Measurements from ENCODE around the gene ADAMTS12.

GRCh38 chr5:33582417-33582816 lies 309.4 kb downstream of the ADAMTS12 start:
- TF ChIP-seq CTCF (IDR thresholded peaks at IDR 0.05) (no peak), POLR2A (IDR thresholded peaks at IDR 0.05) (no peak)

All from body of pancreas (tissue), 4 donors.